GM18498 (cell line): ENCODE measurements around the gene SLC17A8.
A peak's percentile ranks its signal among the peaks of the same experiment; 100 is the strongest.
"Not testable (repeated sequence)": the region's sequence is repeated elsewhere in the genome, so short reads cannot be mapped to it uniquely, and the experiment has no call there.

ENCODE experiments used
- ATAC-seq: cut with Tn5 transposase; IDR thresholded peaks from one replicate; pipeline ENCODE4 v1.9.1; 2021; ENCODE audit warnings: mild to moderate bottlenecking, moderate library complexity; ENCODE audit not compliant: unreplicated experiment

Gene SLC17A8

GRCh38 chr12:100356644-100357223 lies at the start of gene SLC17A8:
Gene SLC17A8 (plus strand): TSS chr12:100357074. CDS start chr12:100357392, 318 bp downstream.
- no peak for ATAC-seq

- ATAC-seq, result not testable (repeated sequence)
Measured at GRCh38 chr12:100308138-100308537, 48.7 kb upstream of the SLC17A8 start.

GRCh38 chr12:100311317-100311716 lies 45.6 kb upstream of the SLC17A8 start:
- ATAC-seq, result no peak

- ATAC-seq, result no peak
Measured at GRCh38 chr12:100317371-100317770, 39.5 kb upstream of the SLC17A8 start.

- peak; percentile 65 for ATAC-seq
Measured at GRCh38 chr12:100324498-100324897, 32.4 kb upstream of the SLC17A8 start.

- no peak for ATAC-seq
Measured at GRCh38 chr12:100326208-100326607, 30.7 kb upstream of the SLC17A8 start.

- ATAC-seq, result peak; percentile 94
Measured at GRCh38 chr12:100329800-100330199, 27.1 kb upstream of the SLC17A8 start.

- ATAC-seq, result no peak
Measured at GRCh38 chr12:100331871-100332270, 25.0 kb upstream of the SLC17A8 start.

GRCh38 chr12:100332852-100333251 lies 24.0 kb upstream of the SLC17A8 start:
- no peak for ATAC-seq

GRCh38 chr12:100337299-100337698 lies 19.6 kb upstream of the SLC17A8 start:
- no peak for ATAC-seq

GRCh38 chr12:100337727-100338126 lies 19.1 kb upstream of the SLC17A8 start:
- ATAC-seq, result no peak

- no peak for ATAC-seq
Measured at GRCh38 chr12:100339071-100339470, 17.8 kb upstream of the SLC17A8 start.

GRCh38 chr12:100342897-100343296 lies 14.0 kb upstream of the SLC17A8 start:
- ATAC-seq, result not testable (repeated sequence)

GRCh38 chr12:100344351-100344750 lies 12.5 kb upstream of the SLC17A8 start:
- not testable (repeated sequence) for ATAC-seq

- no peak for ATAC-seq
Measured at GRCh38 chr12:100345020-100345767, 11.7 kb upstream of the SLC17A8 start.

GRCh38 chr12:100346660-100347059 lies 10.2 kb upstream of the SLC17A8 start:
- no peak for ATAC-seq

GRCh38 chr12:100348657-100349454 lies 8.0 kb upstream of the SLC17A8 start:
- no peak for ATAC-seq

GRCh38 chr12:100359248-100359647 lies 2.4 kb downstream of the SLC17A8 start:
- ATAC-seq, result no peak

GRCh38 chr12:100359822-100360221 lies 2.9 kb downstream of the SLC17A8 start:
- no peak for ATAC-seq

GRCh38 chr12:100360450-100360849 lies 3.6 kb downstream of the SLC17A8 start:
- ATAC-seq, result no peak

- no peak for ATAC-seq
Measured at GRCh38 chr12:100364324-100364723, 7.5 kb downstream of the SLC17A8 start.

- no peak for ATAC-seq
Measured at GRCh38 chr12:100365411-100365810, 8.5 kb downstream of the SLC17A8 start.
